Measurements from ENCODE around the gene C1orf226.

The C1orf226 gene

GRCh38 chr1:162353078-162353477, 28.4 kb upstream of the C1orf226 start:
- Histone ChIP-seq H3K4me1 (ENCODE audit: control insufficient read depth, insufficient read depth, low read length) (peaks cover 8% of the 10 kb centered on the region), H3K9me3 (ENCODE audit: control insufficient read depth, insufficient read depth, low read length) (no peaks in the 10 kb centered on the region), H3K27me3 (ENCODE audit: control insufficient read depth, insufficient read depth, low read length) (no peaks in the 10 kb centered on the region), H3K27ac (ENCODE audit: low read length) (no peak overlapping the region), H3K4me3 (ENCODE audit: low read length) (no peak overlapping the region), H3K36me3 (ENCODE audit: control insufficient read depth, insufficient read depth, low read length) (0 out of 2 replicates have a peak, but pooled peaks cover 2% of the 10 kb centered on the region)
- WGBS (ENCODE audit: insufficient coverage, insufficient read length) = no CpG with 5 or more reads among the region's 9 CpGs
- no peak for DNase-seq (ENCODE audit: low read depth, low spot score)

- no peaks in the 10 kb centered on the region for H3K27me3 ChIP-seq (ENCODE audit: control insufficient read depth, insufficient read depth, low read length)
- no peaks in the 10 kb centered on the region for H3K9me3 ChIP-seq (ENCODE audit: control insufficient read depth, insufficient read depth, low read length)
- 0 out of 2 replicates have a peak, but pooled peaks cover 2% of the 10 kb centered on the region for H3K36me3 ChIP-seq (ENCODE audit: control insufficient read depth, insufficient read depth, low read length)
- DNase-seq (ENCODE audit: low read depth, low spot score) = no peak
- H3K4me3 ChIP-seq (ENCODE audit: low read length) = no peak overlapping the region
- H3K4me1 ChIP-seq (ENCODE audit: control insufficient read depth, insufficient read depth, low read length) = peaks cover 8% of the 10 kb centered on the region
- WGBS (ENCODE audit: insufficient coverage, insufficient read length) = no CpG with 5 or more reads among the region's 5 CpGs
- no peak overlapping the region for H3K27ac ChIP-seq (ENCODE audit: low read length)
These were observed 27.8 kb upstream of the C1orf226 start for GRCh38 chr1:162353702-162354101.

GRCh38 chr1:162357681-162358266, 23.8 kb upstream of the C1orf226 start:
- WGBS (ENCODE audit: insufficient coverage, insufficient read length) = no CpG with 5 or more reads among the region's 5 CpGs
- Histone ChIP-seq H3K27ac (ENCODE audit: low read length) (no peak overlapping the region), H3K27me3 (ENCODE audit: control insufficient read depth, insufficient read depth, low read length) (no peaks in the 10 kb centered on the region), H3K36me3 (ENCODE audit: control insufficient read depth, insufficient read depth, low read length) (0 out of 2 replicates have a peak, but pooled peaks cover 2% of the 10 kb centered on the region), H3K4me3 (ENCODE audit: low read length) (no peak overlapping the region), H3K4me1 (ENCODE audit: control insufficient read depth, insufficient read depth, low read length) (peaks cover 8% of the 10 kb centered on the region), H3K9me3 (ENCODE audit: control insufficient read depth, insufficient read depth, low read length) (no peaks in the 10 kb centered on the region)
- peak; percentile 39 for DNase-seq (ENCODE audit: low read depth, low spot score)

GRCh38 chr1:162358928-162359327, 22.6 kb upstream of the C1orf226 start:
- no peak overlapping the region for H3K27ac ChIP-seq (ENCODE audit: low read length)
- no peaks in the 10 kb centered on the region for H3K9me3 ChIP-seq (ENCODE audit: control insufficient read depth, insufficient read depth, low read length)
- no CpG with 5 or more reads among the region's 1 CpG for WGBS (ENCODE audit: insufficient coverage, insufficient read length)
- H3K27me3 ChIP-seq (ENCODE audit: control insufficient read depth, insufficient read depth, low read length) = no peaks in the 10 kb centered on the region
- no peaks in the 10 kb centered on the region for H3K4me1 ChIP-seq (ENCODE audit: control insufficient read depth, insufficient read depth, low read length)
- H3K36me3 ChIP-seq (ENCODE audit: control insufficient read depth, insufficient read depth, low read length) = 0 out of 2 replicates have a peak, but pooled peaks cover 2% of the 10 kb centered on the region
- no peak overlapping the region for H3K4me3 ChIP-seq (ENCODE audit: low read length)
- DNase-seq (ENCODE audit: low read depth, low spot score) = no peak

- Histone ChIP-seq H3K36me3 (ENCODE audit: control insufficient read depth, insufficient read depth, low read length) (0 out of 2 replicates have a peak, but pooled peaks cover 2% of the 10 kb centered on the region), H3K4me3 (ENCODE audit: low read length) (no peak overlapping the region), H3K4me1 (ENCODE audit: control insufficient read depth, insufficient read depth, low read length) (no peaks in the 10 kb centered on the region), H3K27ac (ENCODE audit: low read length) (no peak overlapping the region), H3K27me3 (ENCODE audit: control insufficient read depth, insufficient read depth, low read length) (no peaks in the 10 kb centered on the region), H3K9me3 (ENCODE audit: control insufficient read depth, insufficient read depth, low read length) (no peaks in the 10 kb centered on the region)
- no CpG with 5 or more reads among the region's 10 CpGs for WGBS (ENCODE audit: insufficient coverage, insufficient read length)
- DNase-seq (ENCODE audit: low read depth, low spot score) = no peak
These were observed 21.8 kb upstream of the C1orf226 start for GRCh38 chr1:162359523-162360236.

GRCh38 chr1:162360237-162360873, 21.2 kb upstream of the C1orf226 start:
- DNase-seq (ENCODE audit: low read depth, low spot score) = no peak
- no peaks in the 10 kb centered on the region for H3K4me1 ChIP-seq (ENCODE audit: control insufficient read depth, insufficient read depth, low read length)
- 0 out of 2 replicates have a peak, but pooled peaks cover 1% of the 10 kb centered on the region for H3K36me3 ChIP-seq (ENCODE audit: control insufficient read depth, insufficient read depth, low read length)
- H3K27ac ChIP-seq (ENCODE audit: low read length) = no peak overlapping the region
- no peaks in the 10 kb centered on the region for H3K9me3 ChIP-seq (ENCODE audit: control insufficient read depth, insufficient read depth, low read length)
- no peaks in the 10 kb centered on the region for H3K27me3 ChIP-seq (ENCODE audit: control insufficient read depth, insufficient read depth, low read length)
- WGBS (ENCODE audit: insufficient coverage, insufficient read length) = no CpG with 5 or more reads among the region's 10 CpGs
- no peak overlapping the region for H3K4me3 ChIP-seq (ENCODE audit: low read length)

GRCh38 chr1:162360874-162361260, 20.7 kb upstream of the C1orf226 start:
- Histone ChIP-seq H3K4me1 (ENCODE audit: control insufficient read depth, insufficient read depth, low read length) (no peaks in the 10 kb centered on the region), H3K27ac (ENCODE audit: low read length) (no peak overlapping the region), H3K9me3 (ENCODE audit: control insufficient read depth, insufficient read depth, low read length) (no peaks in the 10 kb centered on the region), H3K4me3 (ENCODE audit: low read length) (no peak overlapping the region), H3K36me3 (ENCODE audit: control insufficient read depth, insufficient read depth, low read length) (no peaks in the 10 kb centered on the region), H3K27me3 (ENCODE audit: control insufficient read depth, insufficient read depth, low read length) (no peaks in the 10 kb centered on the region)
- no peak for DNase-seq (ENCODE audit: low read depth, low spot score)
- no CpG with 5 or more reads among the region's 4 CpGs for WGBS (ENCODE audit: insufficient coverage, insufficient read length)

- Histone ChIP-seq H3K4me1 (ENCODE audit: control insufficient read depth, insufficient read depth, low read length) (no peaks in the 10 kb centered on the region), H3K27me3 (ENCODE audit: control insufficient read depth, insufficient read depth, low read length) (no peaks in the 10 kb centered on the region), H3K36me3 (ENCODE audit: control insufficient read depth, insufficient read depth, low read length) (no peaks in the 10 kb centered on the region), H3K9me3 (ENCODE audit: control insufficient read depth, insufficient read depth, low read length) (no peaks in the 10 kb centered on the region), H3K4me3 (ENCODE audit: low read length) (no peak overlapping the region), H3K27ac (ENCODE audit: low read length) (no peak overlapping the region)
- no CpG with 5 or more reads among the region's 5 CpGs for WGBS (ENCODE audit: insufficient coverage, insufficient read length)
- no peak for DNase-seq (ENCODE audit: low read depth, low spot score)
These were observed 20.2 kb upstream of the C1orf226 start for GRCh38 chr1:162361349-162361748.

- DNase-seq (ENCODE audit: low read depth, low spot score) = no peak
- Histone ChIP-seq H3K9me3 (ENCODE audit: control insufficient read depth, insufficient read depth, low read length) (no peaks in the 10 kb centered on the region), H3K27ac (ENCODE audit: low read length) (no peak overlapping the region), H3K4me1 (ENCODE audit: control insufficient read depth, insufficient read depth, low read length) (no peaks in the 10 kb centered on the region), H3K36me3 (ENCODE audit: control insufficient read depth, insufficient read depth, low read length) (no peaks in the 10 kb centered on the region; the same call in 1 of the 2 replicates), H3K27me3 (ENCODE audit: control insufficient read depth, insufficient read depth, low read length) (no peaks in the 10 kb centered on the region), H3K4me3 (ENCODE audit: low read length) (no peak overlapping the region)
- WGBS (ENCODE audit: insufficient coverage, insufficient read length) = no CpG with 5 or more reads among the region's 3 CpGs
These were observed 17.7 kb upstream of the C1orf226 start for GRCh38 chr1:162363823-162364222.

GRCh38 chr1:162364498-162364897, 17.0 kb upstream of the C1orf226 start:
- WGBS (ENCODE audit: insufficient coverage, insufficient read length) = no CpG with 5 or more reads among the region's 1 CpG
- H3K27ac ChIP-seq (ENCODE audit: low read length) = no peak overlapping the region
- no peak overlapping the region for H3K4me3 ChIP-seq (ENCODE audit: low read length)
- H3K27me3 ChIP-seq (ENCODE audit: control insufficient read depth, insufficient read depth, low read length) = no peaks in the 10 kb centered on the region
- H3K36me3 ChIP-seq (ENCODE audit: control insufficient read depth, insufficient read depth, low read length) = no peaks in the 10 kb centered on the region; the same call in 1 of the 2 replicates
- no peak for DNase-seq (ENCODE audit: low read depth, low spot score)
- H3K4me1 ChIP-seq (ENCODE audit: control insufficient read depth, insufficient read depth, low read length) = no peaks in the 10 kb centered on the region
- H3K9me3 ChIP-seq (ENCODE audit: control insufficient read depth, insufficient read depth, low read length) = no peaks in the 10 kb centered on the region

Data from iPS DF 6.9 (cell line).